Measurements from ENCODE around the gene DCAF5. TPM values are rescaled to one million over a fixed set of nuclear protein-coding genes. Genes with fewer than 3 reads are reported as not detected.

The DCAF5 gene
- total and polyA plus RNA-seq, 2 of the 13 experiments (the other 11 are each of a cell fraction or from before 2014, with no cell fraction given), result 13.4 to 31.6 TPM

DNA sequence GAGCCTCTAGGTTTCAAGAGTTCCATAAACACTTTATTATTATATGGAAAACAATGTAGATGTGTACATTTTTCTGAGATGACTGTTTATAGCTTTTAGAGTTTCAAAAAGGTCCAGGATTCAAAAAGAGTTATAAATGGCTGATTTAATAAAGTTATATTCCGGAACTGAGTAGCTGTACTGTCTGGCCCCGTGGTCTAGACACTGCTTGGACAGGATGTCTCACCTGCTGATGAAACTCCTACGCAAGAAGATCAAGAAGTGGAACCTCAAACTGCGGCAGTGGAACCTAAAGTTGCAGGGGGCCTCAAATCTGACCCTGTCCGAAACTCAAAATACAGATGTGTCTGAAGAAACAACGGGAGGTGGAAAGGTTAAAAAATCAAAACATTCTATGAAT lies 69.7 kb downstream of the DCAF5 start:
- TF ChIP-seq ZNF329 (CRISPR knock-in tag; IDR thresholded peaks at IDR 0.05; ENCODE audit: low read depth), result no peak
- TF ChIP-seq, protein P1, sequence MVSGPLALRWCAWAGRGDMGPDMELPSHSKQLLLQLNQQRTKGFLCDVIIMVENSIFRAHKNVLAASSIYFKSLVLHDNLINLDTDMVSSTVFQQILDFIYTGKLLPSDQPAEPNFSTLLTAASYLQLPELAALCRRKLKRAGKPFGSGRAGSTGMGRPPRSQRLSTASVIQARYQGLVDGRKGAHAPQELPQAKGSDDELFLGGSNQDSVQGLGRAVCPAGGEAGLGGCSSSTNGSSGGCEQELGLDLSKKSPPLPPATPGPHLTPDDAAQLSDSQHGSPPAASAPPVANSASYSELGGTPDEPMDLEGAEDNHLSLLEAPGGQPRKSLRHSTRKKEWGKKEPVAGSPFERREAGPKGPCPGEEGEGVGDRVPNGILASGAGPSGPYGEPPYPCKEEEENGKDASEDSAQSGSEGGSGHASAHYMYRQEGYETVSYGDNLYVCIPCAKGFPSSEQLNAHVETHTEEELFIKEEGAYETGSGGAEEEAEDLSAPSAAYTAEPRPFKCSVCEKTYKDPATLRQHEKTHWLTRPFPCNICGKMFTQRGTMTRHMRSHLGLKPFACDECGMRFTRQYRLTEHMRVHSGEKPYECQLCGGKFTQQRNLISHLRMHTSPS (CRISPR knock-in tag; IDR thresholded peaks at IDR 0.05; ENCODE audit: low read depth), result no peak
- H3K4me1 ChIP-seq (ENCODE audit: insufficient read depth, low read length), result peaks cover 21% of the 10 kb centered on the region
- H2AFZ ChIP-seq (ENCODE audit: low read length), result no peak overlapping the region
- H3K9ac ChIP-seq (ENCODE audit: insufficient read depth, low read depth, low read length), result no peak overlapping the region
- 94% methylated on average over 6 of the region's 6 CpGs for WGBS (ENCODE audit: low lambda C conversion rate)
- FAIRE-seq (no peak), DNase-seq (ENCODE audit: low spot score) (no peak), ATAC-seq (no peak)
- no peak overlapping the region for H3K4me3 ChIP-seq (replicated peaks in 1 of 3; ENCODE audit: insufficient read depth in 1 of 3, low read depth in 2 of 3, low read length in 3 of 3)
- CTCF ChIA-PET (ENCODE audit: low intra/inter-chr PET ratio, low total read pairs), result no interaction called here
- H4K20me1 ChIP-seq (ENCODE audit: insufficient read depth, low read length), result no peaks in the 10 kb centered on the region
- H3K9me3 ChIP-seq (ENCODE audit: low read length), result no peaks in the 10 kb centered on the region
- no peaks in the 10 kb centered on the region for H3K27me3 ChIP-seq (ENCODE audit: control insufficient read depth in 1 of 2, insufficient read depth in 2 of 2, low read length in 2 of 2)
- no peak overlapping the region for H3K4me2 ChIP-seq (ENCODE audit: low read depth, low read length)
- no TSS peak for BruUV-seq (replicated peaks)
- POLR2A ChIA-PET, result no interaction called here
- H3K27ac ChIP-seq (ENCODE audit: extremely low read length, insufficient read depth, low read length), result no peak overlapping the region
- in situ Hi-C loops (cut with HindIII; ENCODE audit: extremely low pct_ligation_motif_present, low pct_unique_long_range_greater_than_20kb), result no loop called here
- H3K36me3 ChIP-seq (replicated peaks in 1 of 2; ENCODE audit: control insufficient read depth in 1 of 2, insufficient read depth in 2 of 2, low read length in 2 of 2), result peaks cover 3 to 36% of the 10 kb centered on the region in 2 experiments; a peak in 2 of 5 replicates
- no peaks in the 10 kb centered on the region for H3K79me2 ChIP-seq (ENCODE audit: insufficient read depth, low read length)
- intact Hi-C loops (cut with micrococcal nuclease; ENCODE audit: unreplicated experiment), result no loop called here

DNA sequence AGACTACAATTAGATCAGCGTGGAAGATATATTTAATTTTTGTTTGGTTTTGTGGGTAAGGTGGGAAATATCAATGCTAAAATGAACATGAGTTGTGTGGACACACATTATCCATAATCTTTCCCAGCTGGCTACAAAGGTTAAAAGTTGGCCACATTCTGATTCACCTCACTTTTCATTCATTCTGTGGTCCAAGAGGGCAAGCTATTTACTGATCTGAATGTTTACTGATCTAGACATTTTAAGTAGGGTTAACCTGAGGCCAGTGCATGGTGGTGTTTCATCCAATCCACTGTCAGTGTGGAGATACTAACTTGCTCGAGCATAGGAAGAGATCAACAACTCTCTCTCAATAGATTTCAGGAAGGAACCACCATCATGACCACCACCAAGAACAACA lies 71.6 kb downstream of the DCAF5 start:
- peak overlapping the region; percentile 9; the same call in 1 of the 2 replicates for H3K4me2 ChIP-seq (ENCODE audit: low read depth, low read length)
- ChIA-PET POLR2A (no interaction called here), CTCF (ENCODE audit: low intra/inter-chr PET ratio, low total read pairs) (no interaction called here)
- peak overlapping the region; percentile 20 for H3K27ac ChIP-seq (ENCODE audit: extremely low read length, insufficient read depth, low read length)
- no peak overlapping the region for H3K4me3 ChIP-seq (replicated peaks in 1 of 3; ENCODE audit: insufficient read depth in 1 of 3, low read depth in 2 of 3, low read length in 3 of 3)
- no peak overlapping the region for H3K9ac ChIP-seq (ENCODE audit: insufficient read depth, low read depth, low read length)
- in situ Hi-C loops (cut with HindIII; ENCODE audit: extremely low pct_ligation_motif_present, low pct_unique_long_range_greater_than_20kb) (no loop called here), intact Hi-C loops (cut with micrococcal nuclease; ENCODE audit: unreplicated experiment) (no loop called here)
- BruUV-seq (replicated peaks), result no TSS peak
- H2AFZ ChIP-seq (ENCODE audit: low read length), result no peak overlapping the region
- TF ChIP-seq NFYB (CRISPR knock-in tag; IDR thresholded peaks at IDR 0.05) (no peak), RARA (CRISPR knock-in tag; IDR thresholded peaks at IDR 0.05) (peak; percentile 48), FOSL1 (CRISPR knock-in tag; IDR thresholded peaks at IDR 0.05; ENCODE audit: borderline replicate concordance) (no peak), JUND (CRISPR knock-in tag; IDR thresholded peaks at IDR 0.05) (no peak), SAP130 (CRISPR knock-in tag; IDR thresholded peaks at IDR 0.05; ENCODE audit: low read depth) (0 out of 2 replicates have a peak, but pooled peaks have one; percentile 25), RFXANK (CRISPR knock-in tag; IDR thresholded peaks at IDR 0.05) (no peak), HNF4A (CRISPR knock-in tag; IDR thresholded peaks at IDR 0.05) (0 out of 2 replicates have a peak, but pooled peaks have one; percentile 12)
- TF ChIP-seq, protein P2, sequence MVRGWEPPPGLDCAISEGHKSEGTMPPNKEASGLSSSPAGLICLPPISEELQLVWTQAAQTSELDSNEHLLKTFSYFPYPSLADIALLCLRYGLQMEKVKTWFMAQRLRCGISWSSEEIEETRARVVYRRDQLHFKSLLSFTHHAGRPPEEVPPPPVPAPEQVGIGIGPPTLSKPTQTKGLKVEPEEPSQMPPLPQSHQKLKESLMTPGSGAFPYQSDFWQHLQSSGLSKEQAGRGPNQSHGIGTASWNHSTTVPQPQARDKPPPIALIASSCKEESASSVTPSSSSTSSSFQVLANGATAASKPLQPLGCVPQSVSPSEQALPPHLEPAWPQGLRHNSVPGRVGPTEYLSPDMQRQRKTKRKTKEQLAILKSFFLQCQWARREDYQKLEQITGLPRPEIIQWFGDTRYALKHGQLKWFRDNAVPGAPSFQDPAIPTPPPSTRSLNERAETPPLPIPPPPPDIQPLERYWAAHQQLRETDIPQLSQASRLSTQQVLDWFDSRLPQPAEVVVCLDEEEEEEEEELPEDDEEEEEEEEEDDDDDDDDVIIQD (CRISPR knock-in tag; IDR thresholded peaks at IDR 0.05; ENCODE audit: low read depth), result peak; percentile 56; the same call in 1 of the 2 replicates
- TF ChIP-seq, protein P3, sequence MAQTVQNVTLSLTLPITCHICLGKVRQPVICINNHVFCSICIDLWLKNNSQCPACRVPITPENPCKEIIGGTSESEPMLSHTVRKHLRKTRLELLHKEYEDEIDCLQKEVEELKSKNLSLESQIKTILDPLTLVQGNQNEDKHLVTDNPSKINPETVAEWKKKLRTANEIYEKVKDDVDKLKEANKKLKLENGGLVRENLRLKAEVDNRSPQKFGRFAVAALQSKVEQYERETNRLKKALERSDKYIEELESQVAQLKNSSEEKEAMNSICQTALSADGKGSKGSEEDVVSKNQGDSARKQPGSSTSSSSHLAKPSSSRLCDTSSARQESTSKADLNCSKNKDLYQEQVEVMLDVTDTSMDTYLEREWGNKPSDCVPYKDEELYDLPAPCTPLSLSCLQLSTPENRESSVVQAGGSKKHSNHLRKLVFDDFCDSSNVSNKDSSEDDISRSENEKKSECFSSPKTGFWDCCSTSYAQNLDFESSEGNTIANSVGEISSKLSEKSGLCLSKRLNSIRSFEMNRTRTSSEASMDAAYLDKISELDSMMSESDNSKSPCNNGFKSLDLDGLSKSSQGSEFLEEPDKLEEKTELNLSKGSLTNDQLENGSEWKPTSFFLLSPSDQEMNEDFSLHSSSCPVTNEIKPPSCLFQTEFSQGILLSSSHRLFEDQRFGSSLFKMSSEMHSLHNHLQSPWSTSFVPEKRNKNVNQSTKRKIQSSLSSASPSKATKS (CRISPR knock-in tag; IDR thresholded peaks at IDR 0.05), result no peak
- H3K4me1 ChIP-seq (ENCODE audit: insufficient read depth, low read length), result peaks cover 21% of the 10 kb centered on the region
- H3K79me2 ChIP-seq (ENCODE audit: insufficient read depth, low read length), result no peaks in the 10 kb centered on the region
- no peaks in the 10 kb centered on the region for H3K27me3 ChIP-seq (ENCODE audit: control insufficient read depth in 1 of 2, insufficient read depth in 2 of 2, low read length in 2 of 2)
- ATAC-seq, result peak; percentile 65
- no peaks in the 10 kb centered on the region for H4K20me1 ChIP-seq (ENCODE audit: insufficient read depth, low read length)
- 61% methylated on average over 2 of the region's 2 CpGs for WGBS (ENCODE audit: low lambda C conversion rate)
- no peak for FAIRE-seq
- H3K36me3 ChIP-seq (replicated peaks in 1 of 2; ENCODE audit: control insufficient read depth in 1 of 2, insufficient read depth in 2 of 2, low read length in 2 of 2), result peaks cover 3 to 27% of the 10 kb centered on the region in 2 experiments; a peak in 1 of 5 replicates
- DNase-seq (ENCODE audit: low spot score), result peak; percentile 42
- no peaks in the 10 kb centered on the region for H3K9me3 ChIP-seq (ENCODE audit: low read length)

Data from HepG2 (cell line).